Activated T-helper 1 cell treated with Interleukin-2 at 50 U/mL for 16 hours (primary cell): ENCODE measurements around the gene FAF1.
"Not testable (repeated sequence)": the region's sequence is repeated elsewhere in the genome, so short reads cannot be mapped to it uniquely, and the experiment has no call there.

ENCODE experiments used
- DNase-seq: peaks from one replicate; pipeline ENCODE4 v3.0.0-alpha.2; 2020; ENCODE audit warnings: low read depth

The FAF1 gene

GRCh38 chr1:50548243-50548642 lies 411.8 kb downstream of the FAF1 start:
- DNase-seq, result no peak

DNA sequence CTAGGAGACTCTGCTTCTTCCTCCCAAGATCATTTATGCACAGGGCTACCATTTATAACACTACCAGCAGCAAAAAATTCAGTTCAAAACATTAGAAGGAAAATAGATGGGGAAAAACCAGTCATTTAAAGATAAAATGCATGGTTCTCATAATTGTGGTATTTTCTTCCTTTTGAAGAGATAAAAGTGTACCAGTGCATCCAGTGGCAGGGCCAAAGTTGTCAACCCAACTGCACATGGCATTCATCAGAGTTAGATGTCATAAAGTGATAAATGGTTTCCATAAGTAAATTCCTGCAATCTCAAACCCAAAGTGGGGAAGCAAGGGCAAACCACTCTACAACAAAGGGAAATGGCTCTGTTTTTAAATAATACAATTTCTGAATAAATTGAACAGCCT lies 417.7 kb downstream of the FAF1 start:
- DNase-seq, result no peak

DNA sequence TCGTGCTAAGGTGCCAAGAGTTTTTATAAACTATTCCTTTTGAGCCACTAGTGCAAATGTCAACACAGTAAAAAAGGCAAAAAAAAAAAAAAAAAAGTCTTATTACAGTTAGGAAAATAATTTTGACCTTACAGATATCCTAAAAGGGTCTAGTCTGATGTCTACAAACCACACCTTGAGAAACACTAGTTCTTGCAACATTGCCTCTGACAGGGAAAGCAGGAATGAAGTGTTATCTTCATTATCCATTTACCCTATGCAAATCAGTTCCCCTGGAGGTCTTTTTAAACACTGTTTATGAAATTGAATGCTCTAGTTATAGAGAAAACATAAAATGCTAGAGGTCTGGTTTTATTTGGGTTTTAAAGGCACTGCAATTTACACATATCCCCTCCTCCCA lies 421.6 kb downstream of the FAF1 start:
- no peak for DNase-seq

- DNase-seq, result no peak
Observed at GRCh38 chr1:50531601-50532000, 428.5 kb downstream of the FAF1 start.

GRCh38 chr1:50531027-50531426 lies 429.0 kb downstream of the FAF1 start:
- DNase-seq, result no peak

GRCh38 chr1:50529510-50529909 lies 430.6 kb downstream of the FAF1 start:
- no peak for DNase-seq

DNA sequence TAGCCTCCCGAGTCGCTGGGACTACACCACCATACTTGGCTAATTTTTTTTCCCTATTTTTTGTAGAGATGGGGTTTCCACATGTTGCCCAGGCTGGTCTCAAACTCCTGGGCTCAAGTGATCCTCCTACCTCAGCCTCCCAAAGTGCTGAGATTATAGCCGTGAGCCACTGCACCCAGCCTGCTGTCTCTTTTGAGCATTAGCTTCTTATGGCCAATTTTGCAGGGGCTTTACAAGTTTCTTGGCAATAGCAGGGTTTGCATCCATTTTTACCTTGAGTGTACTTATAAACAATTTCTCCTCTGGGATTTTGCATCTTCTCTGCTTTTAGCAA lies 432.1 kb downstream of the FAF1 start:
- not testable (repeated sequence) for DNase-seq

DNA sequence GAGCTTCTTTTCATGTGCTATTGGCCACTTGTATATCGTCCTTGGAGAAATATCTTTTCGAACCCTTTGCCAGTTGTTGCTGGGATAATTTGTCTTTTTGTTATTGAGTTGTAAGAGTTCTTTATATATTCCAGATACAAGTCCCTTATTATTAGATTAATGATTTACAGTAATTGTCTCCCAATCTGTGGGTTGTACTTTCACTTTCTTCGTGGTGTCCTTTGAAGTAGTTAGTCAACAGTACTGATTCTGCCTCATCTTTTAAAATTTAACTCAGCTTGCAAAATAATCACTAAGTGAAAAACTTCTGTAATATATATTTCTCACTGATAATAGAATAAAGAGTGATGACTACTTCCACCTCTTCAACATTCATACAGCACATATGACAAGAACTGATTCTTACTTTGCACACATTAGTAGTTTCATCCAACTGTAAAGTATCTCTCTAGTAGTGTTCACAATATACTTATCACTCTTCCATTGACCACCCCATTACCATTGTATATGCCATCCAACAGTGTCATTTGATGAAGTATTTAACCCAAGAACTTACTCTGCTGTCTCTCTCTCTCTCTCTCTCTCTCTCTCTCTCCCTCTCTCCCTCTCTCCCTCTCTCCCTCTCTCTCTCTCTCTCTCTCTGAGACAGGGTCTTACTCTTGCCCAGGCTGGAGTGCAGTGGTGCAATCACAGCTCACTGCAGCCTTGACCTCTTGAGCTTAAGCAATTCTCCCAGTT lies 432.6 kb downstream of the FAF1 start:
- no peak for DNase-seq

- no peak for DNase-seq
Observed at GRCh38 chr1:50526431-50526830, 433.6 kb downstream of the FAF1 start.

GRCh38 chr1:50523548-50523947 lies 436.5 kb downstream of the FAF1 start:
- no peak for DNase-seq

DNA sequence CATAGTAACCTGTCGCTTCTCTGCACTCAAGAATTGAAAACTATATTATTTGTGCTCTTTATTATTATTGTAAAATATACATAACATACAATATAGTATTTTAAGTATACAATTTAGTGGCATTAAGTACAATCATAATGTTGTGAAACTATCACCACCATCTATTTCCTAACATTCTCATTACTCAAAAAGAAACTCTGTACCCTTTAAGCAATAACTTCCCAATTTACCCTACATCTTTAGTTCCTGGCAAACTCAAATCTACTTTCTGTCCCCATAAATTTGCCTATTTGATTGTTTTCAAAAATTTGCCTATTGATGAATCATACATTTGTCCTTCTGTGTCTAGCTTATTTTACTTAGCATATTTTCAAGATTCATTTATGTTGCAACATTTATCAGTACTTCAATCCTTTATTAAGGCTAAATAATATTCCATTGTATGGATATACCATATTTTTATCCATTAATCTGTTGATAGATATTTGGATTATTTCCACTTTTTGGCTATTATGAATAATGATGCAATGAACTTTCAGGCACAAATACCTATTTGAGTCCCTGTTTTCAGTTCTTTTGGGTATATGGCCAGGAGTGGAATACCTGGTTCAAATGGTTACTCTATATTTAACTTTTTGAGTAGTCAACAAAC lies 437.2 kb downstream of the FAF1 start:
- DNase-seq, result no peak

GRCh38 chr1:50521703-50522102 lies 438.4 kb downstream of the FAF1 start:
- no peak for DNase-seq

DNA sequence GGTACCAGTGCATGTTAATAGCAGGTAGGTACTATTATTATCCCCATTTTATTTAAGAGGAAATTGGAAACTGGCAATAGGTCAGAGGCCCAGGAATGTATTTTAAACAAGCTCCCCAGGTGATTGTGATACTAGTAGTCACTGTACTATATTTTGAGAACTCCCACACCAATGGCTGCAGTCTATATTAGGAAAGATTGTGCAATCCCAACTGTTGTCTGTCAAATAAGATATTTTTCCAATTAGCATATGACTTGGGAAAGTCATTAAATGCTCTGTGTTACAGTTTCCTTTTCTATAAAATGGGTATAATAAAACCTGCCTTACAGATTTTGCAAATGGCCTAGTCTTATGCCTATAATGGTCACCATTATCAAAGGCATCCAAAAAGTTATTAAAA lies 442.6 kb downstream of the FAF1 start:
- DNase-seq, result no peak

GRCh38 chr1:50516056-50516455 lies 444.0 kb downstream of the FAF1 start:
- no peak for DNase-seq

DNA sequence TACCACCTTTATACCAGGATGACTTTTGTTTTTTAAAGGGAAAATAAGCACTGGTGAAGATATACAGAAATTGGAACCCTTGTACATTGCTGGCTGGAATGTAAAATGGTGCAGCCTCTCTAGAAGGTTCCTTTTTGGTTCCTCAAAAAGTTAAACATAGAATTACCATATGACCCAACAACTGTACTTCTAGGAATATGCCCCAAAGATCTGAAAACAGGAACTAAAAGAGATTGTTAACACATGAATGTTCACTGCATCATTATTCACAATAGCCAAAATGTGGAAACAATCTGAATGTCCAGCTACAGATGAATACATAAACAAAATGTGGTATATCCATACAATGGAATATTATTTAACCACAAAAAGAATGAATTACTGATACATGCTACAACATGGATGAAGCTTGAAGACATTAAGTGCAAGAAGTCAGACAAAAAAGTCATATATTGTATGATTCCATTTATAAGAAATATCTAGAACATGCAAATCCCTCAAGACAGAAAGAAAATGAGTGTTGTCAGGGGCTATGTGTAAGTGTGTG lies 452.0 kb downstream of the FAF1 start:
- no peak for DNase-seq

DNA sequence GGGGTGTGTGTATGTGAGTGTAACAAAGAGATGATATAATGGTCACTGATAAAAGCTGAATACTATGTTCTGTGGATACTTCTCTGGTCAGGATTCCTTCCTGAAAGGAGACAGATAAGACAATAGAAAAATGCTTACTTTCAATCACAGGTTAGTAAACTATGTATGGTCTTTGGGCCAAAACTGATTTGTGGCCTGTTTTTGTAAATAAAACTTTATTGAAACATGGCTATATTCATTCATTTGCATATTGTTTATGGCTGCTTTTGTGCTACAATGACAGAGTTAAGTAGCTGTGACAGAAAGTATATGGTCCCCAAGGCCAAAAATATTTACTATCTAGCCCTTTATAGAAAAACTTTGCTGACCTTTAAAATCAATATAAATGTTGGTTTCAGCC lies 454.6 kb downstream of the FAF1 start:
- DNase-seq, result no peak

- no peak for DNase-seq
Observed at GRCh38 chr1:50503515-50503914, 456.6 kb downstream of the FAF1 start.

DNA sequence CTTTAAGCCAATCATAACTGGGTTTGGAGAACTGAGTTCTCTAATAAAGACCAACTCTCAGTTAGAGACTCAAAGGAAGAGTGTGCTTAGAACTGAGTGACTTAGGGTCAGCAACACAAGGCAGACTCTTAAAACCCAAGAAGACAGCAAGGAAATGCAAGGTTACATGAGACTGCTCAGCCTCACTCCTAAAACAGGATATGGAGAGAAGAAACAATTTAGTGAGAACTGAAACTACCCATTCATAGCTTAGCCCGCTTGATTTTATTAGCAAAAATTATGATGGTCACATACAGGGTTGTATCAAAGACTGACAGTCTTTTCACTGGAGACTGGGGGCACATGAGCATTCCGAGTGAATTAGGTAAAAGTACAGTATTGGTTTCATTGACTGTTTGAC lies 457.9 kb downstream of the FAF1 start:
- DNase-seq, result no peak

- DNase-seq, result no peak
Observed at GRCh38 chr1:50497007-50497406, 463.1 kb downstream of the FAF1 start.

DNA sequence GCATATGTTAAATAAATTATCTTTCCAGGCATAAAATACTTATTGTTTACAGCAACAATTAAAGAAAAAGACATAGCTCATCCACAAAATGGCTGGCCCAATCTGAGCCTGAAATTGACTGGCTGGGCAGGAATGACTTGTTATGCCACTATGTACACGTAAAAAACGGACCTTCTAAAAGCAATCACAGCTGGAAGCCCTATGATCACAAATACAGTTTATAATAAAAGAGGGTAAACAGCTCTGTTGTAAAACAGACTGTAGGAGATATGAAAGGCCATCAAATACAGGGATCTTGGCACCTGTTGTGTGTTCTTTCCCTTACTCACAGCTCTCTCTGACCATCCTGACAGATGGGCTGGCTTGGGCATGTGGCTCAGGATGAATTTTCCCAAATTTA lies 466.4 kb downstream of the FAF1 start:
- DNase-seq, result no peak

- no peak for DNase-seq
Observed at GRCh38 chr1:50492142-50492541, 467.9 kb downstream of the FAF1 start.

- DNase-seq, result no peak
Observed at GRCh38 chr1:50491142-50491541, 468.9 kb downstream of the FAF1 start.

DNA sequence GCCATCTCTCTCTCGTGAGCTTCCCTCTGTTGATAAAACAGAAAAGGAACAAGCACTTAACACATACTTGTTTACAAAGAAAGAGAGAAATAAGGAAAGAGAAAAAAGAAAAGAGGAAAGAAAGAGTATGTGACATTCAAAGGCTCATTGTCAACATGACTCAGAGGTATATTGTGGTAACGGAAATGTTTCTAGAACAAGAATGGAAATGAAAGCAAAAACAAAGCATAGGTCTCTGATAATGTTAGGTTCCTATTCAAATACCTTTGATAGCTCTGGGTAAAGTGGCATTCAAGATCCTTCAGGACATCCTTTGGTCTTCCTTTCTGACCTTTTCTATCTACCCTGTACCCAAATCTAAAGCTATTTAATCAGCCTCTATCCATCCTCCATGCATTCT lies 469.4 kb downstream of the FAF1 start:
- no peak for DNase-seq

DNA sequence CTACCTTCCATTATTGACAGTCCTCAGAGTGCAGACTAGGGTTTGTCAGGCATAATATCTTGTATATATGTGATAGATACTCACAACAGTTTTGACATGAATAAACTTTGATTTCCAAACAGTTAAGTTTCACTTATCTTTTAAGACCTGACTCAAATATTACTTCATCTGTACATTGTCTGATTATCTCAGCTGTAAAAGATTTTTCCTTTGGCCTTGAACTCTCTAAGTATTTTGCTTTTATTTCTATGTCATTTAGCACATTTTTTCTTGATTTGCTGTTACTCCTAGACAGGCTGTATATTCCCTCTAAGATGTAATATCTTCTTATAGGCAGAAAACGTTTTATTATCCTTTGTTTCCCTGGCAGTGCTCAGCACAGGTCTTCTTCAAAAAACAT lies 471.2 kb downstream of the FAF1 start:
- no peak for DNase-seq
